ENCODE measurements around the gene UBTD1.

- TF ChIP-seq, protein P1, sequence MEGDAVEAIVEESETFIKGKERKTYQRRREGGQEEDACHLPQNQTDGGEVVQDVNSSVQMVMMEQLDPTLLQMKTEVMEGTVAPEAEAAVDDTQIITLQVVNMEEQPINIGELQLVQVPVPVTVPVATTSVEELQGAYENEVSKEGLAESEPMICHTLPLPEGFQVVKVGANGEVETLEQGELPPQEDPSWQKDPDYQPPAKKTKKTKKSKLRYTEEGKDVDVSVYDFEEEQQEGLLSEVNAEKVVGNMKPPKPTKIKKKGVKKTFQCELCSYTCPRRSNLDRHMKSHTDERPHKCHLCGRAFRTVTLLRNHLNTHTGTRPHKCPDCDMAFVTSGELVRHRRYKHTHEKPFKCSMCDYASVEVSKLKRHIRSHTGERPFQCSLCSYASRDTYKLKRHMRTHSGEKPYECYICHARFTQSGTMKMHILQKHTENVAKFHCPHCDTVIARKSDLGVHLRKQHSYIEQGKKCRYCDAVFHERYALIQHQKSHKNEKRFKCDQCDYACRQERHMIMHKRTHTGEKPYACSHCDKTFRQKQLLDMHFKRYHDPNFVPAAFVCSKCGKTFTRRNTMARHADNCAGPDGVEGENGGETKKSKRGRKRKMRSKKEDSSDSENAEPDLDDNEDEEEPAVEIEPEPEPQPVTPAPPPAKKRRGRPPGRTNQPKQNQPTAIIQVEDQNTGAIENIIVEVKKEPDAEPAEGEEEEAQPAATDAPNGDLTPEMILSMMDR (IDR thresholded peaks at IDR 0.05; ENCODE audit: low read depth, low read length) = no peak
- TF ChIP-seq POLR2A (IDR thresholded peaks at IDR 0.05; ENCODE audit: extremely low read depth, insufficient read length) (no peak), MYC (IDR thresholded peaks at IDR 0.05; ENCODE audit: low read depth, low read length) (no peak)
- TF ChIP-seq, protein P2, sequence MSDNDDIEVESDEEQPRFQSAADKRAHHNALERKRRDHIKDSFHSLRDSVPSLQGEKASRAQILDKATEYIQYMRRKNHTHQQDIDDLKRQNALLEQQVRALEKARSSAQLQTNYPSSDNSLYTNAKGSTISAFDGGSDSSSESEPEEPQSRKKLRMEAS (IDR thresholded peaks at IDR 0.05; ENCODE audit: low read depth, low read length) = no peak
These were observed 85.5 kb downstream of the UBTD1 start, which contains the start of gene HOGA1 for GRCh38 chr10:97584060-97584797.
